ENCODE measurements around the gene TNP1.

Gene TNP1

GRCh38 chr2:216838151-216838550 lies 21.7 kb downstream of the TNP1 start:
- peak; percentile 87 for DNase-seq

- no peak for DNase-seq
These were observed 22.1 kb downstream of the TNP1 start for GRCh38 chr2:216837740-216838139.

- no peak for DNase-seq
These were observed 26.8 kb downstream of the TNP1 start for GRCh38 chr2:216833061-216833460.

GRCh38 chr2:216830346-216830745 lies 29.5 kb downstream of the TNP1 start:
- no peak for DNase-seq

- DNase-seq, result peak; percentile 70
These were observed 30.3 kb downstream of the TNP1 start for GRCh38 chr2:216829533-216829932.

GRCh38 chr2:216827073-216827720 lies 32.7 kb downstream of the TNP1 start:
- DNase-seq, result peak; percentile 44

- DNase-seq, result no peak
These were observed 37.4 kb downstream of the TNP1 start for GRCh38 chr2:216822470-216822869.

GRCh38 chr2:216820709-216821108 lies 39.2 kb downstream of the TNP1 start:
- DNase-seq, result no peak

- no peak for DNase-seq
These were observed 40.1 kb downstream of the TNP1 start for GRCh38 chr2:216819766-216820165.

- no peak for DNase-seq
These were observed 40.8 kb downstream of the TNP1 start for GRCh38 chr2:216819055-216819454.

- DNase-seq, result no peak
These were observed 49.3 kb downstream of the TNP1 start for GRCh38 chr2:216810399-216811160.
